Erythroblast (primary cell): ENCODE data around the gene COG4.

Source experiments
- GATA1 ChIP-seq: IDR thresholded peaks from 2 replicates; pipeline ENCODE4 v1.6.1; 2011; ENCODE audit warnings: low read depth, mild to moderate bottlenecking, control low read depth, low read length, moderate library complexity
- POLR2A ChIP-seq: IDR thresholded peaks from 2 replicates; pipeline ENCODE4 v1.6.1; 2011; ENCODE audit warnings: mild to moderate bottlenecking, low read length

GRCh38 chr16:70568601-70569237, 45.4 kb upstream of the COG4 start:
- no peak for TF ChIP-seq POLR2A
- no peak for TF ChIP-seq GATA1
